Activated naive CD4-positive, alpha-beta T cell treated with anti-CD3 and anti-CD28 coated beads for 36 hours (primary cell): ENCODE measurements around the gene DLX3. TPM values are rescaled to one million over a fixed set of nuclear protein-coding genes. Genes with fewer than 3 reads are reported as not detected.
A peak's percentile ranks its signal among the peaks of the same experiment; 100 is the strongest.

Experiments
- CTCF ChIA-PET: fragments of 350-600 bp; sonication (Branson Sonifier 250); formaldehyde crosslinking; loops from one replicate; lab custom pipeline; 2021; ENCODE audit warnings: antibody characterized with exemption; lab: Charles Lee
- DNase-seq: peaks from one replicate; pipeline ENCODE4 v3.0.0-alpha.2; 2020
- H3K27ac Mint-ChIP-seq: one replicate; pipeline ENCODE4 v1.8.0; 2021; ENCODE audit warnings: mild to moderate bottlenecking, mixed read lengths
- H3K27me3 Mint-ChIP-seq: one replicate; pipeline ENCODE4 v1.8.0; 2021; ENCODE audit warnings: low read depth, mixed read lengths
- H3K36me3 Mint-ChIP-seq: one replicate; pipeline ENCODE4 v1.8.0; 2021; ENCODE audit warnings: low read depth, mixed read lengths
- H3K4me1 Mint-ChIP-seq: one replicate; pipeline ENCODE4 v1.8.0; 2021; ENCODE audit warnings: low read depth, mixed read lengths
- H3K4me3 Mint-ChIP-seq: one replicate; pipeline ENCODE4 v1.8.0; 2021; ENCODE audit warnings: mild to moderate bottlenecking, moderate library complexity, mixed read lengths
- H3K9me3 Mint-ChIP-seq: one replicate; pipeline ENCODE4 v1.8.0; 2021; ENCODE audit warnings: mixed read lengths
- intact Hi-C: fragments of 100-400 bp; cut with micrococcal nuclease; formaldehyde crosslinking; loops from one replicate; pipeline ENCODE4 v1.15.1; 2023
- total RNA-seq, 2 experiments: library from RNA; stranded (reverse); gene quantifications; one replicate each; pipeline ENCODE4 v1.2.3, GENCODE V29; 2021

DLX3 gene
- total RNA-seq, 2 experiments from 2014 or later: not detected

DNA sequence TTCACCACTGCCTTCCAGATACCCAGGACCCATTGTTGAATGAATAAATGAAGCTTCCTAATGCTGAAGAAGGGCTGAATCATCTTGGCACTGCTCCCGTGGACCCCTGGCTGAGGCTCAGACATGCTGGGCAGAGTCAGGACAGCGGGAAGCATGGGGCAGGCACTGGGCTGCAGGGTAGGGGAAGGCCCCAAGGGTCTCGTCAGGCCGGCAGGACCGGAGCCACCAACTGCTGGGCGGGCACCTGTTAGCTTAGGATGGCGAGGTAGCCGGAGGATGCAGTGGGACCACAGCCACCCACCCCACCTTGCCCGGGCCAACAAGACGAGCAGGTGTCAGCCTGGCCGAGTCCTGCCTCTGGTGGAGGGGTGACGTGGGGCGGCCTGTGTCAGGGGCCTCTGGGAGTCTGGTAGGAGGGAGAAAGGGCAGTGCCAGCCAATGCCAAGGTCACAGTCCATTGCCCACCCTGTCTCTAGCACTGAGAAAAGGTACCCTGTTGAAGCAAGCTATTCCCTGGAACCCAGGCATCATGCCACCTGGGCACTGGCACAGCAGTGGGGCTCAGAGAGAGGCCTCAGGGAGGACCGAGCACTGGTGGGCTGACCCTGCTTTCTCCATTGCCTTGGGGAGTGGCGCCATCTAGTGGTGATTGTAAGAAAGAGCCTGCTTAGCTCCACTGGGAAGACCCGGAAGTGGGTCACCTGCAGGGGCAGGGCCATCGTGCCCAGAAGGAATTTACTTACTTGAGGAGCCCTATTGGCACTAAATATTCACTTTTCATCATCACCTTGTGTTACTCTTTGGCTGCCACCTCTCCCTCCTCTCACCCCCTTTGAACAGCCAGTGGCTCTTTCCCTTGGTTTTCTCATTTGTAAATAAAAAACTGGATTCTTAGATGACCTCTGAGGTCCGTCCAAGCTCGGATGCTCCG is 3.0 kb upstream of the DLX3 start:
- H3K27ac Mint-ChIP-seq: no peak overlapping the region
- peak; percentile 92 for DNase-seq

GRCh38 chr17:49997301-49997650 is 2.3 kb upstream of the DLX3 start:
- H3K9me3 Mint-ChIP-seq: no peaks in the 10 kb centered on the region
- H3K27ac Mint-ChIP-seq: no peak overlapping the region
- H3K4me3 Mint-ChIP-seq: no peak overlapping the region
- H3K36me3 Mint-ChIP-seq: no peaks in the 10 kb centered on the region
- intact Hi-C loops: no loop called here
- H3K27me3 Mint-ChIP-seq: peaks cover 66% of the 10 kb centered on the region
- H3K4me1 Mint-ChIP-seq: peaks cover 27% of the 10 kb centered on the region
- CTCF ChIA-PET: interaction anchor here (0.6 to 7.0 kb wide), 48 partner anchors 8 to 440 kb away, joined by 3 to 184 read pairs (median 6); partner anchors contain the start of genes ITGA3, NXPH3 and PDK2
- DNase-seq: no peak

More for the DNA sequence above, 3.0 kb upstream of the DLX3 start:
- Mint-ChIP-seq H3K4me3 (no peak overlapping the region), H3K36me3 (no peaks in the 10 kb centered on the region), H3K9me3 (no peaks in the 10 kb centered on the region), H3K4me1 (peaks cover 25% of the 10 kb centered on the region), H3K27me3 (peaks cover 61% of the 10 kb centered on the region)
- CTCF ChIA-PET: interaction anchor here (0.6 to 7.0 kb wide), 57 partner anchors 8 to 993 kb away, joined by 3 to 184 read pairs (median 4); partner anchors contain the start of genes ITGA3, NXPH3 and PDK2
- intact Hi-C loops: loop anchor here (1.0 kb wide), 4 partner anchors 46 to 432 kb away; no protein-coding TSS in a partner anchor

DNA sequence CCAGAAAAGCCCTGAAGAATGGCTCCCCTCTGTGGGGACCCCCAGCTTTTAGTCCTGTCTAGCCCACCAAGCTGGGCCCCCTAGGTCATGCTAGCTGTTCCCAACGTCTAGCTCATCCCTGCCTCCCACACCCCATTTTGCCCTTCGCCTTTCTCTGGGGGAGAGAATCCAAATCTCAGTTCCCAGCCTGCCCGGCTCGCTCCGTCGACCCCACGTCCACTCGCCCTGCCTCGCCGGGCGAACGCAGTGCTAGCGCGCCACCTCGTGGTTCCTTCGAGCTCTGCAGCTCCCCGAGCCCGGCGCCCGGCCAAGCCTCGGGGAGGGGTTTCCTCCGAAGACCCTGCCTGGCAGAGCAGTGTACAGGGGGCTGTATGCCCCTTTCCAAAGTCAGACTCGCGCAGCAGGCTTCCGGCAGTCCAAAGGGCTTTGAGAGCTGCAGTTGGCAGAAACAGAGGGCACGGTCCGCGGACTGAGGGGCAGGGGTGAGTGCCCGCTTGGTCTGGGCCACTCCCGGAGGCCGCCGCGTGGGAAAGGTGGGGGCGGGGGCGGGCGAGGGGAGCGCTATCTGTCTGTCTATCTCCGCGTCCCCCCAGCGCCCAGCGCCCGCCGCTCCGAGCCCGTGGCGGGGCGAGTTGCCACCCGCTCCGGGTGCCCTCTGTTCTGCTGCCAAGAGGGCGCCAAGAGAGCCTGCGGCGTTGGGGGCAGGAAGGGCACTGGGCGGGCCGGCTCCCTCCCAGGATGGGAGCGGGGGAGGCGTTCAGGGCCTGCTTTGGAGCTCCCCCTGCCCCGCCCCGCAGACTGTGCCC is 1.7 kb upstream of the DLX3 start:
- CTCF ChIA-PET: interaction anchor here (0.5 to 7.0 kb wide), 58 partner anchors 8 to 673 kb away, joined by 3 to 184 read pairs (median 5); partner anchors contain the start of genes ITGA3, NXPH3 and PDK2
- peak; percentile 62 for DNase-seq
- H3K27ac Mint-ChIP-seq: no peak overlapping the region
- intact Hi-C loops: loop anchor here (1.0 kb wide), 2 partner anchors 97 to 116 kb away; no protein-coding TSS in a partner anchor
- H3K27me3 Mint-ChIP-seq: peaks cover 66% of the 10 kb centered on the region
- H3K4me1 Mint-ChIP-seq: peaks cover 27% of the 10 kb centered on the region
- peak overlapping the region; percentile 47 for H3K4me3 Mint-ChIP-seq
- no peaks in the 10 kb centered on the region for H3K9me3 Mint-ChIP-seq
- no peaks in the 10 kb centered on the region for H3K36me3 Mint-ChIP-seq

DNA sequence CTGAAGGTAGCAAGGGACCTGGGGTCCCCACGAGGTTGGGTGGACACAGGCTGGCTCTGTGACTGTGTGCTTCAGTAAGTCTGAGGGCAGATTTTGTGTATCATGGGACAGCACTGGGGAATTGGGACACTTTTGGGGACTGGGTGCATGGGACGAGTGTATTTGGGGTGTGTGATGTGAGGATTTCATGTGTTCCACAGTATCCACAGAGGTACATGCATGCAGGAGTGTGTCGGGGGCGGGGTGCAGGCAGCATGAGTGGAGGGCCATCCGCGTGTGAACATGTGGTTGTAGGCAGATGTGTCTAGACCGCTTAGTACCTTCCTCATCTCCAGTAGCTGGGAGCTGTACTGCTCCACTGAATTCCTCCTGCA is 1.1 kb upstream of the DLX3 start:
- H3K4me1 Mint-ChIP-seq: peaks cover 27% of the 10 kb centered on the region
- H3K36me3 Mint-ChIP-seq: no peaks in the 10 kb centered on the region
- no peaks in the 10 kb centered on the region for H3K9me3 Mint-ChIP-seq
- intact Hi-C loops: loop anchor here (1.0 kb wide), 2 partner anchors 97 to 116 kb away; no protein-coding TSS in a partner anchor
- no peak for DNase-seq
- peaks cover 64% of the 10 kb centered on the region for H3K27me3 Mint-ChIP-seq
- no peak overlapping the region for H3K4me3 Mint-ChIP-seq
- H3K27ac Mint-ChIP-seq: no peak overlapping the region
- CTCF ChIA-PET: interaction anchor here (0.5 to 7.0 kb wide), 46 partner anchors 8 to 672 kb away, joined by 3 to 184 read pairs (median 6); partner anchors contain the start of genes ITGA3 and PDK2

GRCh38 chr17:49994085-49995054 is 654 bp downstream of the DLX3 start:
- peak; percentile 36 for DNase-seq
- Mint-ChIP-seq H3K27ac (no peak overlapping the region), H3K4me3 (peak overlapping the region; percentile 66), H3K9me3 (no peaks in the 10 kb centered on the region), H3K36me3 (no peaks in the 10 kb centered on the region), H3K4me1 (peaks cover 27% of the 10 kb centered on the region), H3K27me3 (peaks cover 63% of the 10 kb centered on the region)
- intact Hi-C loops: loop anchor here (2.0 kb wide), 1 partner anchor 30 kb away; no protein-coding TSS in a partner anchor
- CTCF ChIA-PET: interaction anchor here (0.5 to 7.0 kb wide), 12 partner anchors 10 to 425 kb away, joined by 3 to 184 read pairs (median 4); no protein-coding TSS in a partner anchor

GRCh38 chr17:49993423-49994060 is 1.5 kb downstream of the DLX3 start:
- H3K36me3 Mint-ChIP-seq: no peaks in the 10 kb centered on the region
- peak; percentile 58 for DNase-seq
- intact Hi-C loops: loop anchor here (2.0 kb wide), 1 partner anchor 29 kb away; no protein-coding TSS in a partner anchor
- H3K27ac Mint-ChIP-seq: no peak overlapping the region
- no peaks in the 10 kb centered on the region for H3K9me3 Mint-ChIP-seq
- H3K4me3 Mint-ChIP-seq: peak overlapping the region; percentile 66
- H3K4me1 Mint-ChIP-seq: peaks cover 27% of the 10 kb centered on the region
- peaks cover 65% of the 10 kb centered on the region for H3K27me3 Mint-ChIP-seq
- CTCF ChIA-PET: interaction anchor here (0.6 to 7.0 kb wide), 6 partner anchors 9 to 297 kb away, joined by 3 to 150 read pairs (median 3); no protein-coding TSS in a partner anchor

DNA sequence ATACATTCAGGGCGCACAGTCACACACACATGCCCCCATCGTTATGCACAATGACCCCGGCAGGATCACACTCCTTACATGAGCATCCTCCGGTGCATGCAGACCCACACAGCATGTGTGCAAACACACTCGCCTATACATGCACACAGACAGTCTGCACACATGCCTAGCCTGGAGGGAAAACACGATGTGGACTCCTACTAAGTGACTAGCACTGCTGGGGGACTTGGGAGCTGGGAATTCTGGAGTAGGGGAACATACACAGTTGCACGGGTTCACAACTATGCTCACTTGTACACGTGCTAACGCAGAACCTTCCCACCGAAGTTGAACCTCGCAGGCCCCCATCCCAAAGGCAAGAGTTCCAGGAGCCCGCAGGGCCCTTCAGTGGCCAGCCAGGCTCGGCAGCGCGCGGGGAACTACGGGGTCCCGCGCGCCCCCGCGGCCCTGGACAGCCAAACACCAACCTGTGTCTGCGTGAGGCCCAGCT is 2.0 kb downstream of the DLX3 start:
- H3K9me3 Mint-ChIP-seq: no peaks in the 10 kb centered on the region

DNA sequence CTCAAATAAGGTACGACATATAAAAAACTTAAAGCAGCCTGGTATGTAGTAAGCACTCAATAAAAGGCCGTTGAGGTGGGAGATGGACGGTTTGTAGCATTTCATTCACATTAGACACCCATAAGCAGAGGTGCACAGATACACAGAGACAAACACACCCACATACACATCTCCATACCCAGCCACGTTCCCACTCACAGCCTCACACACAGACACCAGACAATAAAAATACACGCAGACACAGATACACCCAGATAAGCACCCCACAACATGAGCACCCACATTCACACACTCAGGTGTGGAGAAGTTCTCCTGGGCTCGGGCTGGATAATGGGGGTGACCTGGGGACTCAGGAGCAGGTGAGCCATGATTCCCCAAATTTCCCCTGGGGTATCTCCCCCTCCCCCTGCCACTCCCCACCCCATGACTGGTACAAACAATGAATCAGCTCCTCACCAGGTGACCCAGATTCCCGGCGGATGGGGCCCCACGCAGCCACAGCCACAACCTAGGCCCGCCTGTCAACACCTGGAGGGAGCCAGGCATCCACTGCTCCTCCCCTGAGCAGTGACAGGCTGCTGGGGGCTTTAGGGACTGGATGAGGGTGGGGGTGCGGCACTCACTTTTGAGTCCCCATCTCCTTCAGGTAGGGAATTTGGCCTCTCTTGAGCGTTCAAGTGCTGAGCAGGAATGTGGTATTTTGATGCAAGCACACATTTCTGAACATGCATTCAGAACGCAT is 2.7 kb downstream of the DLX3 start:
- Mint-ChIP-seq H3K27ac (no peak overlapping the region), H3K36me3 (no peaks in the 10 kb centered on the region), H3K27me3 (peaks cover 64% of the 10 kb centered on the region), H3K4me3 (peak overlapping the region; percentile 41), H3K4me1 (peaks cover 27% of the 10 kb centered on the region), H3K9me3 (no peaks in the 10 kb centered on the region)
- no peak for DNase-seq
- intact Hi-C loops: no loop called here
- CTCF ChIA-PET: no interaction called here

More for the DNA sequence above, 2.0 kb downstream of the DLX3 start:
- Mint-ChIP-seq H3K27me3 (peaks cover 66% of the 10 kb centered on the region), H3K4me1 (peaks cover 27% of the 10 kb centered on the region), H3K27ac (no peak overlapping the region), H3K36me3 (no peaks in the 10 kb centered on the region), H3K4me3 (peak overlapping the region; percentile 41)
- no peak for DNase-seq
- CTCF ChIA-PET: interaction anchor here (0.6 to 7.0 kb wide), 3 partner anchors 41 to 200 kb away, joined by 3 to 150 read pairs (median 4); no protein-coding TSS in a partner anchor
- intact Hi-C loops: no loop called here

DNA sequence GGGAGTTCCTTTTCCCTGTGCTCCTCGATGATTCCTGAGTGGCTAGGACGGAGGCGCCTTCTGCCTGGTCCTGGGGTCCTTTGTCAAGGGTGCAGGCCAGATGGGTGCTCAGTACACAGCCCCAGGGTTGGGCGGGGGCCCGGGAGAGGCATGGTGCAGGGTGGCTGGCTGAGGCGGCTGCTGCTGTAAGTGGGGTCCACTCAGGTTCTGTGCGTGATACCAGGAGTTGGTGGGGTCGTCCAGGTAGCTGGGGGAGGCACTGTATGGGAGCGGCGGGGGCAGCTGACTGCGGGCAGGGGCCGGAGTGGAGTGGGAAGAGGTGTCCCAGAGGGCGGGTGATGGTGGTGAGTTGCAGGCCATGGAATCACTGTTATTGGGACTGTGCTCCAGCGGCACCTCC is 3.6 kb downstream of the DLX3 start:
- H3K36me3 Mint-ChIP-seq: no peaks in the 10 kb centered on the region
- peaks cover 21% of the 10 kb centered on the region for H3K4me1 Mint-ChIP-seq
- no peaks in the 10 kb centered on the region for H3K9me3 Mint-ChIP-seq
- peaks cover 67% of the 10 kb centered on the region for H3K27me3 Mint-ChIP-seq
- H3K4me3 Mint-ChIP-seq: no peak overlapping the region
- no peak overlapping the region for H3K27ac Mint-ChIP-seq
- CTCF ChIA-PET: no interaction called here
- intact Hi-C loops: no loop called here
- DNase-seq: no peak

- CTCF ChIA-PET: interaction anchor here (0.5 to 1.9 kb wide), 3 partner anchors 39 to 93 kb away, joined by 3 to 8 read pairs (median 3); no protein-coding TSS in a partner anchor
- DNase-seq: no peak
- H3K4me1 Mint-ChIP-seq: peaks cover 20% of the 10 kb centered on the region
- H3K27ac Mint-ChIP-seq: no peak overlapping the region
- H3K27me3 Mint-ChIP-seq: peaks cover 62% of the 10 kb centered on the region
- H3K4me3 Mint-ChIP-seq: no peak overlapping the region
- no peaks in the 10 kb centered on the region for H3K9me3 Mint-ChIP-seq
- H3K36me3 Mint-ChIP-seq: no peaks in the 10 kb centered on the region
- intact Hi-C loops: no loop called here
These were observed 4.1 kb downstream of the DLX3 start for GRCh38 chr17:49990921-49991320.
